SU-DHL-6 (cell line): ENCODE measurements around the gene ARHGAP22.

ENCODE experiments used
- H2AFZ ChIP-seq: fragments of 200-600 bp; sonication (generic); 2 replicates; pipeline ENCODE4 v1.6.1; 2014; ENCODE audit warnings: low read depth, mild to moderate bottlenecking, moderate library complexity, mixed read lengths, antibody characterized with exemption, low read length; ENCODE audit not compliant: severe bottlenecking
- H3F3A ChIP-seq: fragments of 200-600 bp; shearing (Covaris generic); 2 replicates; pipeline ENCODE4 v1.6.0; 2016; ENCODE audit warnings: antibody characterized with exemption, mild to moderate bottlenecking; ENCODE audit not compliant: insufficient read depth
- H3K27ac ChIP-seq: fragments of 200-600 bp; sonication (generic); 2 replicates; pipeline ENCODE4 v1.5.1; 2016; ENCODE audit warnings: low read depth, mild to moderate bottlenecking, low read length, moderate library complexity, mixed read lengths
- H3K27me3 ChIP-seq: fragments of 200-600 bp; sonication (generic), shearing (Covaris generic); 2 replicates; pipeline ENCODE4 v1.6.0; 2014; ENCODE audit warnings: mild to moderate bottlenecking, low read length
- H3K36me3 ChIP-seq: fragments of 200-600 bp; sonication (generic); 2 replicates; pipeline ENCODE4 v1.6.1; 2014; ENCODE audit warnings: mild to moderate bottlenecking, low read length, mixed read lengths
- H3K4me2 ChIP-seq: fragments of 300-600, 200-600 bp; shearing (Covaris generic), sonication (generic); 2 replicates; pipeline ENCODE4 v1.6.0; 2014; ENCODE audit warnings: low read length, low read depth, mild to moderate bottlenecking; ENCODE audit not compliant: poor library complexity, severe bottlenecking
- H3K4me3 ChIP-seq: fragments of 200-600 bp; sonication (generic); 2 replicates; pipeline ENCODE4 v1.5.1; 2014; ENCODE audit warnings: antibody characterized with exemption, low read length, mild to moderate bottlenecking, mixed read lengths; ENCODE audit not compliant: insufficient read depth, poor library complexity, severe bottlenecking
- H3K79me2 ChIP-seq: fragments of 200-600 bp; sonication (generic); 2 replicates; pipeline ENCODE4 v1.6.1; 2014; ENCODE audit warnings: mild to moderate bottlenecking, low read length, moderate library complexity; ENCODE audit not compliant: insufficient read depth
- H3K9ac ChIP-seq: fragments of 200-600 bp; sonication (generic); 2 replicates; pipeline ENCODE4 v1.7.0; 2014; ENCODE audit warnings: mild to moderate bottlenecking, low read length
- H3K9me2 ChIP-seq: fragments of 200-600 bp; sonication (generic); replicated peaks from 2 replicates; pipeline ENCODE4 v1.6.1; 2014; ENCODE audit warnings: low read length; ENCODE audit not compliant: insufficient read depth
- H3K9me3 ChIP-seq: fragments of 200-600 bp; sonication (generic); 2 replicates; pipeline ENCODE4 v1.6.1; 2014; ENCODE audit warnings: low read length, mixed read lengths; ENCODE audit not compliant: insufficient read depth
- H4K20me1 ChIP-seq: fragments of 200-600 bp; sonication (generic); 2 replicates; pipeline ENCODE4 v1.6.1; 2014; ENCODE audit warnings: low read depth, mild to moderate bottlenecking, antibody characterized with exemption, low read length, moderate library complexity, mixed read lengths
- CTCF ChIP-seq: fragments of 200-600 bp; sonication (generic); IDR thresholded peaks from one replicate; pipeline ENCODE4 v1.5.1; 2017; ENCODE audit warnings: antibody characterized with exemption, mild to moderate bottlenecking, low read length, moderate library complexity; ENCODE audit not compliant: insufficient read depth, poor library complexity, severe bottlenecking
- EZH2phosphoT487 ChIP-seq: fragments of 200-600 bp; sonication (generic), shearing (Covaris generic); conservative IDR thresholded peaks from 2 replicates; pipeline ENCODE4 v1.6.1; 2018; ENCODE audit warnings: mild to moderate bottlenecking, antibody characterized with exemption, low read length, moderate library complexity, mixed read lengths

Gene ARHGAP22

GRCh38 chr10:48632166-48632565 lies 27.3 kb upstream of the ARHGAP22 start:
- no peak for TF ChIP-seq CTCF
- no peak for TF ChIP-seq EZH2phosphoT487
- Histone ChIP-seq H4K20me1 (no peaks in the 10 kb centered on the region), H3K4me3 (no peak overlapping the region), H3F3A (no peaks in the 10 kb centered on the region), H2AFZ (no peak overlapping the region), H3K4me2 (no peak overlapping the region), H3K27ac (no peak overlapping the region), H3K79me2 (no peaks in the 10 kb centered on the region), H3K9ac (no peak overlapping the region), H3K9me2 (no peaks in the 10 kb centered on the region), H3K9me3 (no peaks in the 10 kb centered on the region), H3K27me3 (no peaks in the 10 kb centered on the region), H3K36me3 (no peaks in the 10 kb centered on the region)

- H4K20me1 ChIP-seq: no peaks in the 10 kb centered on the region
- TF ChIP-seq EZH2phosphoT487: no peak
- TF ChIP-seq CTCF: no peak
- no peaks in the 10 kb centered on the region for H3K9me3 ChIP-seq
- H3K4me3 ChIP-seq: no peak overlapping the region
- no peaks in the 10 kb centered on the region for H3F3A ChIP-seq
- no peak overlapping the region for H3K9ac ChIP-seq
- H3K27me3 ChIP-seq: no peaks in the 10 kb centered on the region
- no peaks in the 10 kb centered on the region for H3K9me2 ChIP-seq
- no peak overlapping the region for H3K27ac ChIP-seq
- H3K79me2 ChIP-seq: no peaks in the 10 kb centered on the region
- no peak overlapping the region for H3K4me2 ChIP-seq
- H3K36me3 ChIP-seq: no peaks in the 10 kb centered on the region
- no peak overlapping the region for H2AFZ ChIP-seq
Measured at GRCh38 chr10:48627984-48628609, 23.2 kb upstream of the ARHGAP22 start.

GRCh38 chr10:48626986-48627731 lies 22.3 kb upstream of the ARHGAP22 start:
- no peaks in the 10 kb centered on the region for H3K36me3 ChIP-seq
- H3K4me3 ChIP-seq: no peak overlapping the region
- H3K9me3 ChIP-seq: no peaks in the 10 kb centered on the region
- H3K9me2 ChIP-seq: no peaks in the 10 kb centered on the region
- H3K27ac ChIP-seq: no peak overlapping the region
- H3K27me3 ChIP-seq: no peaks in the 10 kb centered on the region
- no peaks in the 10 kb centered on the region for H3K79me2 ChIP-seq
- H2AFZ ChIP-seq: no peak overlapping the region
- no peak overlapping the region for H3K4me2 ChIP-seq
- H3F3A ChIP-seq: no peaks in the 10 kb centered on the region
- TF ChIP-seq EZH2phosphoT487 (no peak), CTCF (no peak)
- H4K20me1 ChIP-seq: no peaks in the 10 kb centered on the region
- no peak overlapping the region for H3K9ac ChIP-seq
